ENCODE results near the gene ARHGEF4.

ARHGEF4 gene

DNA sequence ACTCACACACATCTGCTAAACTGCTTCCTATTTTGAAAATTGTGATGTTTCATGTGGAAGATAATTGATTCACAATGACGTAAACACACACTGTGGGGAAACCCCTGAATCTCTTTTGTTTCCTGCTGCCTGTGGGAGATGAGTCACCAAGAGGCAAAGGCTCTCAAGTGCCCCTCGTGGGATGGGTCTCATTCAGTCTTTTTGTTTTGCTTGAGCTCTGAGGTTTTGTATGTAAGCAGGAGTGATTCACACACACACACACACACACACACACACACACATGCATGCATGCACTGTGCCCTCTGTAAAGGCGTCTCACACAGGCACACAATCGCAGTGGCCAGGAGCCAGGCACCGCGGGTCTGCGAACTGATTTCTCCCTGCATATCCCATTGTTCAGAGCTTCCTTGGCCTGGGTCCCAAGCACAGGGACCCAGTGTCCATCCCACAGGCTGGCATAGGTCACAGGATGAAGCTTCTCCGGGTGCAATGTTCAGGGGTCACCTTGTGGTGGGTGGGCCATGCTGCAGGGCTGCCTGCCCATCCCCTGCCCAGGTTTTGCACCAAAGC is 12.1 kb upstream of the ARHGEF4 start:
- TF ChIP-seq, protein P1, sequence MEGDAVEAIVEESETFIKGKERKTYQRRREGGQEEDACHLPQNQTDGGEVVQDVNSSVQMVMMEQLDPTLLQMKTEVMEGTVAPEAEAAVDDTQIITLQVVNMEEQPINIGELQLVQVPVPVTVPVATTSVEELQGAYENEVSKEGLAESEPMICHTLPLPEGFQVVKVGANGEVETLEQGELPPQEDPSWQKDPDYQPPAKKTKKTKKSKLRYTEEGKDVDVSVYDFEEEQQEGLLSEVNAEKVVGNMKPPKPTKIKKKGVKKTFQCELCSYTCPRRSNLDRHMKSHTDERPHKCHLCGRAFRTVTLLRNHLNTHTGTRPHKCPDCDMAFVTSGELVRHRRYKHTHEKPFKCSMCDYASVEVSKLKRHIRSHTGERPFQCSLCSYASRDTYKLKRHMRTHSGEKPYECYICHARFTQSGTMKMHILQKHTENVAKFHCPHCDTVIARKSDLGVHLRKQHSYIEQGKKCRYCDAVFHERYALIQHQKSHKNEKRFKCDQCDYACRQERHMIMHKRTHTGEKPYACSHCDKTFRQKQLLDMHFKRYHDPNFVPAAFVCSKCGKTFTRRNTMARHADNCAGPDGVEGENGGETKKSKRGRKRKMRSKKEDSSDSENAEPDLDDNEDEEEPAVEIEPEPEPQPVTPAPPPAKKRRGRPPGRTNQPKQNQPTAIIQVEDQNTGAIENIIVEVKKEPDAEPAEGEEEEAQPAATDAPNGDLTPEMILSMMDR (IDR thresholded peaks at IDR 0.05; ENCODE audit: borderline replicate concordance, insufficient read depth, low read depth, low read length): no peak
- H3K4me3 ChIP-seq (ENCODE audit: low read depth, low read length): no peak overlapping the region

DNA sequence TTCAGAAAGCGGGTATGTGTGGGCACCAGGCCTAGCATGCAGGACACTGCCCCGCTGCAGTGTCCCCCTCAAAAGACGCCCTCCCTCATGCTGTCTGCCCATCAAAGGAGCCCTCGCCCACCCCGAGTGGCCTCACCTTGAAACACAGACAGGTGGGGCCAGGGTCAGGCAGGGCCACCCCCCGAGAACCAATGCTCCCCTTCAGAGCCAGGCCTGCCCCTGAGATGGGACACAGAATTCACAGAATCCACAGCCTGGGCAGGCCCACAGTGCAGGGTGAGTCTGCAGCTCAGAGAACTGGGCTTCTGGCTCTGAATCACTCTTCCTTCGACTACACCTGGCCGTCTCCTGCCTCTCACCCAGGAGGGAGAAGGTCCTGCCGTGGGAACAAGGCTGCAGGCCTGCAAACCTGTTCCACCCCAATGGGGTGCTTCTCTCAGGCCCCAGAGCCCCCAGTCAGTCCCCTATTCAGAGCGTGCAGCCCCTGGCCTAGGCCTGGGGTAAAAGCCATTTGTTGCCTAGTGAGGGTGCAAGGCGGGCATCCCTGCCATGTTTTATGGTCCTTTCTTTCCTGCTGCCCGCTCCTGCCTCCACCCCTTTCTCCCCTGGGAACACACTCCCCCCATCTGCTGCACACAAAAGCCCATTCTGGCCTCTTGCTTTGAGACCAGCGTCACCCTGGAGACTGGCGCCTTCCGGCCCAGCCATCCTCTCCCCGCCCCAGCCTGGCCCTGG is 11.3 kb upstream of the ARHGEF4 start:
- TF ChIP-seq, protein P1 (IDR thresholded peaks at IDR 0.05; ENCODE audit: borderline replicate concordance, insufficient read depth, low read depth, low read length): no peak
- no peak overlapping the region for H3K4me3 ChIP-seq (ENCODE audit: low read depth, low read length)

DNA sequence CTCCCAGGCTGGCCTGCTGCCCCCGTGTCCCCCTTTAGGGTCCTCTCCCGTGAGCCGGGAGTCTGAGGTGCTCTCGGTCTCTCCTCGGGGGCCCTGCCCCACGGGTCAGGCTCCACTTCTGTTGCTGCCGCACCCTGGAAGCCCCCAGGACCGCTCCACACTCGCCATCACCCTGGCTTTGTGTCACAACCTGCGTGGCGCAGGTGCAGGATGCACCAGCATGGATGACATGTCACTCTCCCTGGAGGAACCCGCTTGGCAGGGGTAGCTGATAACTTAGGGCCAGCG is 10.8 kb upstream of the ARHGEF4 start:
- TF ChIP-seq, protein P1 (IDR thresholded peaks at IDR 0.05; ENCODE audit: borderline replicate concordance, insufficient read depth, low read depth, low read length): no peak
- no peak overlapping the region for H3K4me3 ChIP-seq (ENCODE audit: low read depth, low read length)

DNA sequence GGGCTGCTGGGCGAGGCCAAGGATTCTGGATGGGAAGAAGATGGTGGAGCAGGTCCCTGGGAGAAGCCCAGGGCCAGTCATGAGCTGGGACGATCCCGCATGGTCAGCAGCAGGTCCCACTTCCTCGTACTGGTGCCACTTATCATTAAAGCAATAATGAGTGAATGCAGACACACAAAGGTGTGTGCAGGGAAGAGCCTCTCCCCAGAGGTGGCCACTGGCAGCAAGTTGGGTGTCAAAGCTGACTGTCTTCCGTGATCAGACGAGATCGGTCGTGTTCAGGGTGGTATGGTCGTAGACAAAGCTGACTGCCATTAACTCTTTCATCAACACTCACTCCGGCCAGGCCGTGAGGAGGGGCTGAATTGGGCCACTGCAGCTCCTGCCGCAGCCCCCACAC is 10.3 kb upstream of the ARHGEF4 start:
- TF ChIP-seq, protein P1 (IDR thresholded peaks at IDR 0.05; ENCODE audit: borderline replicate concordance, insufficient read depth, low read depth, low read length): no peak

DNA sequence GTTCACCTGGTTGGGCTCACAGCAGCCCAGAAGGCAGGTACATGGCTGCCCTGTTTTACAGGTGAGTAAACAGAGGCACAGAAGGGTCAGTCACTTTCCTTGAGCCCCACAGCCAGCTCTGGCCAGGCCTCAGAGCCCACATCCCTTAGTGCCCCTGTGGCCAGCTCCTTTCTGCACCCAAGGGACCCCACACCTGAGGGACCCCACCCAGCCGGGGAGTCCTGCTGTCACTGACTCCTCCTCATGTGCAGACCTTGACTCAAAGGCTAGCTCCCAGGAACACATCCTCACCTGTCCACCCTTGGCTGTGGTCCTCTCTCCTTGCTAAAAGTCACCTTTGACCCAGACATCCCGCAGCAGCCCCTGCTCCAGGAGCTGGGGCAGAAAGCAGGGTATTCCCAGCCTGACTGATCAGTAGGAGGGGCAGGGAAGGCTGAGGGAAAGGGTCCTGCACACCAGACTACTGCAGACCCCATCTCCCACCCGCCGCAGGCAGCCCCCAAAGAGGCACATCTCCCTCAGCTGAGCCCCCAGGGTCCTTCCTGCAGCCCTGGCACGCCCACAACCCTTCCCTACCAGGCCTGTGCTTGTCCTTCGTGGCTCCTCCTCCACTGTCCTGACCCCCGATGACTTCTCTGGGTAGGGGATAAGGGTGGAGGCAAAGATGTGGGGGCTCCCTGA is 9.8 kb upstream of the ARHGEF4 start:
- TF ChIP-seq, protein P1 (IDR thresholded peaks at IDR 0.05; ENCODE audit: borderline replicate concordance, insufficient read depth, low read depth, low read length): no peak
- no peak overlapping the region for H3K4me3 ChIP-seq (ENCODE audit: low read depth, low read length)

More for the DNA sequence above, 10.3 kb upstream of the ARHGEF4 start:
- H3K4me3 ChIP-seq (ENCODE audit: low read depth, low read length): no peak overlapping the region

DNA sequence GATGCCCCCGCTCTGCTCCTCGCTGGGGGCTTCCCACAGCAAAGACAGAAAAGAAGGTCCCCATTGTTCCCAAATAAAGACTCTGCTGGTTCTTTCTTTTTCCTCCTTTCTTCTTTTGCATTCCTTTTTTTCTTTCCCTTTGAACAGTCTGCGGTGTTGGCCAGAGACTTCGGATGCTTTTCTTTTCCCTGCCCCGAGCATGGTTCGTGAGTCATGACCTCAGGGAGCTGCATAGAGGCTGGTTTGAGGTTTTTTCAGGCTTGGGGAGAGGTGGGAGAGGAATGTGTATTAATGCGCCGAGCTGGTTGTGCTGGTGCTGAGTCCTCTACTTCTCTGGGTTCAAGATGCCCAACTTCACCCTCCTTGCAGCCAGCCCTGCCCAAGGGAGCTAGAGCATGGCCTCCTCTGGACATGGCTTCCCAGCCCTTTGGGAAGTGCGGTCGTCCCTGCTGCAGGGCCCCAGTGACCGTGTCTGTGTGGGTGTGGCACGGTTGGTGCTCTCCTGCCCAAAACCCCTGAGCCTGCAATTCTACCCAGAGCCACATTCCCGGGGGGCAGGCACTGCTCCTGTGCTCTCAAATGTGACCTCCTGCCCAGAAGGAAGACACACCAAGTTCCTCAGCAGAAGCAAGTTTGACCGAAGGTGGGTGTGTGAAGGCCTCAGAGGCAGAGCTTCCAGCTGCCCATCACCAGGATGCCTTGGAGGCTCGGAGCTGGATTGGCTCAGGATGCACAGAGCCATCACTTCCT is 9.0 kb upstream of the ARHGEF4 start:
- no peak overlapping the region for H3K4me3 ChIP-seq (ENCODE audit: low read depth, low read length)
- TF ChIP-seq, protein P1 (IDR thresholded peaks at IDR 0.05; ENCODE audit: borderline replicate concordance, insufficient read depth, low read depth, low read length): no peak
